GM12878 (cell line): ENCODE measurements around the gene CST1. TPM values are rescaled to one million over a fixed set of nuclear protein-coding genes. Genes with fewer than 3 reads are reported as not detected.

Experiments used
- ATAC-seq: fragments of 200-7000 bp; cut with Tn5 transposase; 3 replicates; pipeline ENCODE4 v1.9.1; 2020; ENCODE audit warnings: mild to moderate bottlenecking, moderate library complexity
- BruUV-seq: library from RNA; stranded (reverse); fragments of 400-500 nt; replicated peaks from 2 replicates; lab custom pipeline; 2021; lab: Mats Ljungman, UMichigan
- CTCF ChIA-PET: fragments of 300-600 bp; sonication (Branson Sonifier 250); formaldehyde crosslinking; extraction: SDS; loops from one replicate; lab custom pipeline; 2021; ENCODE audit warnings: inconsistent platforms; lab: Yijun Ruan, JAX
- POLR2A ChIA-PET: fragments of 350-600 bp; formaldehyde crosslinking; extraction: SDS; loops from one replicate; lab custom pipeline; 2021; ENCODE audit warnings: inconsistent platforms; lab: Charles Lee
- RAD21 ChIA-PET: fragments of 300-600 bp; sonication (Branson Sonifier 250); formaldehyde crosslinking; loops from one replicate; lab custom pipeline; 2023; ENCODE audit warnings: antibody characterized with exemption; ENCODE audit not compliant: unreplicated experiment; lab: Charles Lee
- SMC1A ChIA-PET: fragments of 300-600 bp; sonication (Branson Sonifier 250); formaldehyde crosslinking; loops from one replicate; lab custom pipeline; 2023; ENCODE audit not compliant: unreplicated experiment, uncharacterized antibody; lab: Charles Lee
- DNase-seq: peaks from one replicate; pipeline ENCODE4 v3.0.0-alpha.2; 2011; ENCODE audit warnings: low read depth, low spot score
- FAIRE-seq: peaks from 3 replicates; lab custom pipeline; 2011; peaks lifted over from hg19 to GRCh38; lab: Jason Lieb, UNC
- H2AFZ ChIP-seq: 2 replicates; pipeline ENCODE4 v1.6.0; 2011; ENCODE audit warnings: low read depth, low read length, control low read depth; ENCODE audit not compliant: control insufficient read depth
- H3K27ac ChIP-seq: 2 replicates; pipeline ENCODE4 v1.5.1; 2011; ENCODE audit warnings: control low read depth; ENCODE audit not compliant: control insufficient read depth, insufficient read depth
- H3K27me3 ChIP-seq, 2 experiments: replicated peaks in 1 of 2; 2 replicates each; pipeline versions ENCODE4 v1.6.0 to v1.6.1; 2011; ENCODE audit warnings: low read length in 1 of 2; ENCODE audit not compliant: control insufficient read depth in 2 of 2, insufficient read depth in 2 of 2
- H3K36me3 ChIP-seq, 2 experiments: 2 replicates each; pipeline ENCODE4 v1.5.1; 2011; ENCODE audit warnings: low read length in 1 of 2; ENCODE audit not compliant: control insufficient read depth in 2 of 2, insufficient read depth in 2 of 2
- H3K4me1 ChIP-seq: 2 replicates; pipeline ENCODE4 v1.6.1; 2011; ENCODE audit warnings: mild to moderate bottlenecking, low read length, moderate library complexity, mixed read lengths; ENCODE audit not compliant: control insufficient read depth, insufficient read depth
- H3K4me2 ChIP-seq: 2 replicates; pipeline ENCODE4 v1.6.0; 2011; ENCODE audit warnings: control low read depth; ENCODE audit not compliant: control insufficient read depth, insufficient read depth
- H3K4me3 ChIP-seq: fragments of 200-600 bp; sonication (generic); 2 replicates; pipeline ENCODE4 v1.5.1; 2016
- H3K79me2 ChIP-seq: 2 replicates; pipeline ENCODE4 v1.6.0; 2011; ENCODE audit warnings: low read length; ENCODE audit not compliant: control insufficient read depth, insufficient read depth
- H3K9ac ChIP-seq: 2 replicates; pipeline ENCODE4 v1.8.0; 2011; ENCODE audit warnings: low read length, control low read depth, mixed read lengths; ENCODE audit not compliant: control insufficient read depth, insufficient read depth
- H3K9me3 ChIP-seq: replicated peaks from 3 replicates; pipeline ENCODE4 v1.5.1; 2011; ENCODE audit warnings: mild to moderate bottlenecking, low read length; ENCODE audit not compliant: control insufficient read depth, insufficient read depth
- H4K20me1 ChIP-seq: 2 replicates; pipeline ENCODE4 v1.6.0; 2011; ENCODE audit not compliant: control insufficient read depth, insufficient read depth
- BMI1 ChIP-seq: fragments of 450-650 bp; IDR thresholded peaks from 2 replicates; pipeline ENCODE4 v1.6.1; 2016; ENCODE audit warnings: mild to moderate bottlenecking, moderate library complexity, borderline replicate concordance
- CREM ChIP-seq: IDR thresholded peaks from 2 replicates; pipeline ENCODE4 v1.6.1; 2014; ENCODE audit warnings: antibody characterized with exemption, low read depth
- CUX1 ChIP-seq: IDR thresholded peaks from 2 replicates; pipeline ENCODE4 v1.6.1; 2012; ENCODE audit warnings: improper control_type of control experiment, low read depth, low read length; ENCODE audit not compliant: insufficient replicate concordance
- ELK1 ChIP-seq: IDR thresholded peaks from 2 replicates; pipeline ENCODE4 v1.6.1; 2012; ENCODE audit warnings: low read depth, low read length, improper control_type of control experiment
- EP300 ChIP-seq, 2 experiments: fragments of 150-350 bp in 1 of 2; IDR thresholded peaks; 2 replicates each; pipeline ENCODE4 v1.6.1; 2011 to 2012; ENCODE audit warnings: low read depth in 2 of 2, low read length in 2 of 2, borderline replicate concordance in 1 of 2, improper control_type of control experiment in 1 of 2, inconsistent platforms in 1 of 2; ENCODE audit not compliant: control insufficient read depth in 1 of 2
- FOS ChIP-seq: IDR thresholded peaks from 3 replicates; pipeline ENCODE4 v1.6.1; 2011; ENCODE audit warnings: borderline replicate concordance; ENCODE audit not compliant: insufficient read length; ENCODE audit errors: extremely low read depth
- GABPA ChIP-seq: IDR thresholded peaks from 2 replicates; pipeline ENCODE4 v1.6.1; 2014; ENCODE audit warnings: antibody characterized with exemption, low read depth, mild to moderate bottlenecking, inconsistent platforms
- GATAD2B ChIP-seq: fragments of 450-650 bp; conservative IDR thresholded peaks from 2 replicates; pipeline ENCODE4 v1.6.1; 2017; ENCODE audit warnings: low read depth, mild to moderate bottlenecking, moderate library complexity
- NR2C1 ChIP-seq: fragments of 450-650 bp; IDR thresholded peaks from 2 replicates; pipeline ENCODE4 v1.6.1; 2017; ENCODE audit warnings: antibody characterized with exemption, mild to moderate bottlenecking, moderate library complexity
- PML ChIP-seq: IDR thresholded peaks from 2 replicates; pipeline ENCODE4 v1.6.1; 2012; ENCODE audit warnings: low read length, inconsistent platforms
- RB1 ChIP-seq: fragments of 450-650 bp; formaldehyde crosslinking; IDR thresholded peaks from 2 replicates; pipeline ENCODE4 v1.6.1; 2017; ENCODE audit warnings: mild to moderate bottlenecking, borderline replicate concordance
- STAT1 ChIP-seq: fragments of 450-650 bp; conservative IDR thresholded peaks from 2 replicates; pipeline ENCODE4 v1.6.1; 2014; ENCODE audit warnings: antibody characterized with exemption, mild to moderate bottlenecking
- ZZZ3 ChIP-seq: IDR thresholded peaks from 2 replicates; pipeline ENCODE4 v1.6.1; 2011; ENCODE audit warnings: low read depth; ENCODE audit not compliant: control insufficient read depth, insufficient read length
- WGBS: methylation state at CpG from one replicate; pipeline ENCODE4 v1.1.6; 2016; ENCODE audit warnings: low lambda C conversion rate; ENCODE audit not compliant: insufficient replicate concordance, insufficient coverage; ENCODE audit errors: missing lambda C conversion rate; 5-methylcytosine and 5-hydroxymethylcytosine counted together
- in situ Hi-C: fragments of 300-500 bp; cut with MboI; formaldehyde crosslinking; loops from 9 replicates; pipeline ENCODE4 v1.14.3; 2018; ENCODE audit warnings: mixed read lengths
- intact Hi-C: fragments of 100-400 bp; cut with micrococcal nuclease; formaldehyde crosslinking; loops from one replicate; pipeline ENCODE4 v1.14.2; 2022; ENCODE audit not compliant: unreplicated experiment
- polyA plus RNA-seq, 11 experiments: library from polyadenylated mRNA; depleted of rRNA in 4 of 11; unstranded in 6 of 11; stranded (reverse) in 5 of 11; fragments of >200 nt; fragmentation: Nextera tagmentation in 4 of 11; fragmentation: Illumina TruSeq in 1 of 11; extraction: Ambion mirVana in 4 of 11; extraction: Trizol in 1 of 11; gene quantifications; 1 replicate in 1 of 11; 2 replicates in 10 of 11; pipeline versions ENCODE4 v1.2.1 to v1.2.3, GENCODE V29; 2011 to 2016; ENCODE audit warnings: inconsistent platforms in 2 of 11, missing spikeins in 2 of 11, low read depth in 1 of 11
- total RNA-seq, 4 experiments: library from RNA; depleted of rRNA in 3 of 4; stranded (reverse); fragments of >200 nt in 3 of 4; fragmentation: Illumina TruSeq in 1 of 4; extraction: Trizol in 1 of 4; gene quantifications; 2 replicates each; pipeline versions ENCODE4 v1.2.1 to v1.2.3, GENCODE V29; 2013 to 2021

CST1 gene
- total and polyA plus RNA-seq, 10 of the 15 experiments (the other 5 are each of a cell fraction or from before 2014, with no cell fraction given): not detected

GRCh38 chr20:23727016-23727415 is 23.7 kb downstream of the CST1 start:
- no peaks in the 10 kb centered on the region for H3K9me3 ChIP-seq
- no peaks in the 10 kb centered on the region for H4K20me1 ChIP-seq
- CTCF ChIA-PET: no interaction called here
- intact Hi-C loops (no loop called here), in situ Hi-C loops (no loop called here)
- DNase-seq (no peak), ATAC-seq (no peak), FAIRE-seq (no peak)
- H3K27me3 ChIP-seq: no peaks in the 10 kb centered on the region; a peak in 1 of 4 replicates
- no TSS peak for BruUV-seq
- no peak overlapping the region for H3K4me3 ChIP-seq
- SMC1A ChIA-PET: interaction anchor here (0.6 kb wide), 1 partner anchor 1265 kb away, joined by 3 read pairs; no protein-coding TSS in a partner anchor
- RAD21 ChIA-PET: no interaction called here
- no peaks in the 10 kb centered on the region for H3K4me1 ChIP-seq
- H3K9ac ChIP-seq: no peak overlapping the region
- no peaks in the 10 kb centered on the region for H3K79me2 ChIP-seq
- TF ChIP-seq GATAD2B: no peak
- no peak for TF ChIP-seq FOS
- TF ChIP-seq BMI1: no peak
- no peak for TF ChIP-seq STAT1
- H3K4me2 ChIP-seq: no peak overlapping the region
- no peaks in the 10 kb centered on the region for H3K36me3 ChIP-seq
- no peak overlapping the region for H3K27ac ChIP-seq
- WGBS: 12% methylated on average over 3 of the region's 3 CpGs
- H2AFZ ChIP-seq: no peak overlapping the region
- POLR2A ChIA-PET: no interaction called here

GRCh38 chr20:23725102-23725501 is 25.6 kb downstream of the CST1 start:
- POLR2A ChIA-PET: no interaction called here
- Histone ChIP-seq H3K27me3 (no peaks in the 10 kb centered on the region; a peak in 1 of 4 replicates), H3K9ac (no peak overlapping the region), H3K4me2 (no peak overlapping the region), H3K79me2 (no peaks in the 10 kb centered on the region), H4K20me1 (no peaks in the 10 kb centered on the region), H3K9me3 (no peaks in the 10 kb centered on the region), H3K4me3 (no peak overlapping the region), H2AFZ (no peak overlapping the region), H3K27ac (no peak overlapping the region), H3K4me1 (no peaks in the 10 kb centered on the region), H3K36me3 (no peaks in the 10 kb centered on the region)
- SMC1A ChIA-PET: no interaction called here
- intact Hi-C loops (no loop called here), in situ Hi-C loops (no loop called here)
- RAD21 ChIA-PET: no interaction called here
- BruUV-seq: no TSS peak
- FAIRE-seq: no peak
- WGBS: 21% methylated on average over 3 of the region's 3 CpGs
- CTCF ChIA-PET: no interaction called here
- DNase-seq: no peak
- no peak for ATAC-seq
- TF ChIP-seq NR2C1: no peak
- no peak for TF ChIP-seq ELK1
- TF ChIP-seq EP300 (IDR thresholded peaks at IDR 0.05; ENCODE audit: borderline replicate concordance in 1 of 2, control insufficient read depth in 1 of 2, low read depth in 2 of 2, low read length in 2 of 2): no peak
- no peak for TF ChIP-seq CUX1
- TF ChIP-seq ZZZ3: no peak
- TF ChIP-seq PML: no peak
- no peak for TF ChIP-seq CREM
- TF ChIP-seq RB1: no peak
- no peak for TF ChIP-seq GABPA
